Activated naive CD8-positive, alpha-beta T cell treated with anti-CD3 and anti-CD28 coated beads for 36 hours (primary cell): ENCODE results near the gene RAVER2. TPM values are rescaled to one million over a fixed set of nuclear protein-coding genes. Genes with fewer than 3 reads are reported as not detected.
"Not testable (repeated sequence)": the region's sequence is repeated elsewhere in the genome, so short reads cannot be mapped to it uniquely, and the experiment has no call there.

Experiments used
- DNase-seq: peaks from one replicate; pipeline ENCODE4 v3.0.0; 2021
- H3K27ac Mint-ChIP-seq: one replicate; pipeline ENCODE4 v1.8.0; 2022; ENCODE audit warnings: mild to moderate bottlenecking, moderate library complexity, mixed read lengths
- H3K27me3 Mint-ChIP-seq: one replicate; pipeline ENCODE4 v1.8.0; 2022; ENCODE audit warnings: mild to moderate bottlenecking, mixed read lengths
- H3K36me3 Mint-ChIP-seq: one replicate; pipeline ENCODE4 v1.8.0; 2021; ENCODE audit warnings: mild to moderate bottlenecking, mixed read lengths
- H3K4me1 Mint-ChIP-seq: one replicate; pipeline ENCODE4 v1.8.0; 2021; ENCODE audit warnings: mixed read lengths
- H3K4me3 Mint-ChIP-seq: one replicate; pipeline ENCODE4 v1.8.0; 2022; ENCODE audit warnings: mild to moderate bottlenecking, moderate library complexity, mixed read lengths
- H3K9me3 Mint-ChIP-seq: one replicate; pipeline ENCODE4 v1.8.0; 2022; ENCODE audit warnings: mixed read lengths
- total RNA-seq, 2 experiments: library from RNA; stranded (reverse); gene quantifications; one replicate each; pipeline ENCODE4 v1.2.3, GENCODE V29; 2021

Gene RAVER2
- total RNA-seq, 2 experiments from 2014 or later, result 9.6 TPM

DNA sequence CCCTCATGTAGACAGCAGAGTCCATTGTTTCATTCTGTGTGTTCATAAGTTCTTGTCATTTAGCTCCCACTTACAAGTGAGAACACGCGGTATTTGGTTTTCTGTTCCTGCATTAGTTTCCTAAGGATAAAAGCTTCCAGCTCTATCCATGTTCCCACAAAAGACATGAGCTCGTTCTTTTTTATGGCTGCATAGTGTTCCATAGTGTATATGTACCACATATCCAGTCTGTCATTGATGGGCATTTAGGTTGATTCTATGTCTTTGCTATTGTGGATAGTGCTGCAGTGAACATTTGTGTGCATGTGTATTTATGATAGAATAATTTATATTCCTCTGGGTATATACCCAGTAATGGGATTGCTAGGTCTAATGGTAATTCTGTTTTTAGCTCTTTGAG lies 75.7 kb downstream of the RAVER2 start:
- not testable (repeated sequence) for H3K4me3 Mint-ChIP-seq, H3K27me3 Mint-ChIP-seq, H3K9me3 Mint-ChIP-seq, H3K27ac Mint-ChIP-seq, H3K4me1 Mint-ChIP-seq, DNase-seq
- peaks cover 17% of the 10 kb centered on the region for H3K36me3 Mint-ChIP-seq

GRCh38 chr1:64822621-64823020 lies 77.7 kb downstream of the RAVER2 start:
- Mint-ChIP-seq H3K9me3 (no peaks in the 10 kb centered on the region), H3K36me3 (peaks cover 3% of the 10 kb centered on the region), H3K4me3 (no peak overlapping the region), H3K27ac (no peak overlapping the region), H3K27me3 (no peaks in the 10 kb centered on the region), H3K4me1 (peaks cover 18% of the 10 kb centered on the region)
- DNase-seq, result no peak

DNA sequence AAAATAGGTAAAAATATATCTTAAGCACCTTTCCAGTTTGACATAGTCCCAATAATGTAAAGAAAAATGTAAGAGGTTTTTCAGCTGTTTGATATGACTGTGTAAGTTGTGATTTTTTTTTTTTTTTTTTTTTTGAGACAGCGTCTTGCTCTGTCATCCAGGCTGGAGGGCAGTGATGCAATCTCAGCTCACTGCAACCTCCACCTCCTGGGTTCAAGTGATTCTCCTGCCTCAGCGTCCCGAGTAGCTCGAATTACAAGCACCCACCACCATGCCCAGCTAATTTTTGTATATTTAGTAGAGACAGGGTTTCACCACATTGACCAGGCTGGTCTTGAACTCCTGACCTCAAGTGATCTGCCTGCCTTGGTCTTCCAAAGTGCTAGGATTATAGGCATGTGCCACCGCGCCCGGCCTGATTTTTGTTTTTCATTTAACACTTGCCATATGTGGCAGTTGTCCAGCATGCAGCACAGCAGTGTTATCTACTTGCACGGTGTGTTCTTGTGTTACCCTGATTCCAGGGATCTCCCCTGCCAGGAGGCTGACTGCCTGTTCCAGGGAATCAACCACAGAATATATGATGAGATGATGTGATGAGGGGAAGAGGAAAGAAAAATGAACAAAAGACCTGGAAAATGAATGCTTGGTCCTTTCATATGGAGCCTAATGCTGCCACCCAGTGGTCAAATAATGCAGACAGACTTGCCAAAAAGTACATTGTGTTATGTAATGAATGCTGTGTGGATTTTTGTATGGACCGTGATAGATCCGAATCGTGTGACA lies 79.0 kb downstream of the RAVER2 start:
- no peaks in the 10 kb centered on the region for H3K9me3 Mint-ChIP-seq
- peak; percentile 41 for DNase-seq
- no peak overlapping the region for H3K27ac Mint-ChIP-seq
- H3K27me3 Mint-ChIP-seq, result no peaks in the 10 kb centered on the region
- peaks cover 27% of the 10 kb centered on the region for H3K4me1 Mint-ChIP-seq
- H3K4me3 Mint-ChIP-seq, result no peak overlapping the region
- H3K36me3 Mint-ChIP-seq, result peaks cover 2% of the 10 kb centered on the region

DNA sequence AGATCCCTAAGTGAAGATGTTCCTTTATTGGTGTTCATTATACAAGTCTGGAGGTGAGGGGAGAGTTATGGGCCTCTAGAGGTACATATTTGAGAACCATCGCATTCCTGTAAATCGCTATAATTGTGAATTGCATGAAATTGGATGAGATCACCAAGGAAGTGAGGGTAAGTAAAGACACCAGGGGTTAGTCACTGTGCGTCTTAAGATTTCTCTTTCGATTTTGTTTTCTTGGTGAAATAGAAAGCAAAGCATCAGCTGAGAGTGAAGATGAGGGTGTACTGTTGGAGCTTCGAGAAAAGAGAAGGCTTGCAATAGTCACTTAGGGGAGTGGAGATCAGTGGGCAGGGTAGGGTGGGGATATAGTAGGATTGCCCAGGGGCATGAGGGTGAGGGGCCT lies 82.1 kb downstream of the RAVER2 start:
- Mint-ChIP-seq H3K9me3 (no peaks in the 10 kb centered on the region), H3K4me1 (peaks cover 39% of the 10 kb centered on the region), H3K36me3 (peaks cover 4% of the 10 kb centered on the region)

GRCh38 chr1:64828829-64829228 lies 84.0 kb downstream of the RAVER2 start:
- Mint-ChIP-seq H3K27me3 (no peaks in the 10 kb centered on the region), H3K27ac (peak overlapping the region; percentile 70), H3K4me1 (peaks cover 39% of the 10 kb centered on the region), H3K9me3 (no peaks in the 10 kb centered on the region), H3K36me3 (peaks cover 4% of the 10 kb centered on the region), H3K4me3 (peak overlapping the region; percentile 4)
- no peak for DNase-seq

More for the DNA sequence above, 82.1 kb downstream of the RAVER2 start:
- DNase-seq, result no peak
- Mint-ChIP-seq H3K27ac (peak overlapping the region; percentile 81), H3K4me3 (no peak overlapping the region), H3K27me3 (no peaks in the 10 kb centered on the region)

GRCh38 chr1:64829411-64830029 lies 84.6 kb downstream of the RAVER2 start:
- Mint-ChIP-seq H3K36me3 (peaks cover 4% of the 10 kb centered on the region), H3K4me1 (peaks cover 37% of the 10 kb centered on the region), H3K9me3 (no peaks in the 10 kb centered on the region), H3K4me3 (no peak overlapping the region), H3K27me3 (no peaks in the 10 kb centered on the region), H3K27ac (peak overlapping the region; percentile 57)
- DNase-seq, result no peak

DNA sequence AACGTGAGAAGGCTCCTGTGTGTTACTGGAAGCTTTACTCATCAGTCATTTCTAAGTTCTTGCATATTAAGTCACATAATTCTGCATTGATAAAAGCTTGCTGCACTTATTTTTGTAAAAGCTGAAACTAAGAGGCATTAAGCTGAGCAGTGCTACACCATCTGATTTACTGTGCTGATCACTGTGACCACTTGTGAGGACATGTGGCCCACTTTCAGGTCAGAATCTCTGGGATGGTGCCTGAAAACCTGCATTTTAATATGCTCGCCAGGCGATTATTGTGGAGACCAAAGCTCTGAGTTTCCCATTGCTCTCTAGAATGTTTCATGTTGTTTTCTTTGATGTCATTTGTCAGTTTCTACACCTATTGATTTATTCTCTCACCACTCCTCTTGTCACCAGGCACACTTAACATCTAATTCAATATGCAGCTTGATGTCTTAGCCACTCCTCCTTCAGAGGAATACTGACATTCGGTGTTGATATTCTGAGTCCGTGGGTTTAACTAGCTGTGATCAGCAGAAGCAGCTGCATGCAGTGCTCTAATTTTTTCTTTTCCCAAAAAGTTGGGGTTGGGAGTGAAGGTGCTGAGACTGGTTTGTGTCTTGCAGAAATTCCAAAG lies 85.3 kb downstream of the RAVER2 start:
- no peak for DNase-seq
- H3K4me3 Mint-ChIP-seq, result no peak overlapping the region
- peaks cover 4% of the 10 kb centered on the region for H3K36me3 Mint-ChIP-seq
- H3K27me3 Mint-ChIP-seq, result no peaks in the 10 kb centered on the region
- peaks cover 37% of the 10 kb centered on the region for H3K4me1 Mint-ChIP-seq
- no peaks in the 10 kb centered on the region for H3K9me3 Mint-ChIP-seq
- H3K27ac Mint-ChIP-seq, result peak overlapping the region; percentile 14

GRCh38 chr1:64834734-64835133 lies 89.9 kb downstream of the RAVER2 start:
- no peak for DNase-seq

DNA sequence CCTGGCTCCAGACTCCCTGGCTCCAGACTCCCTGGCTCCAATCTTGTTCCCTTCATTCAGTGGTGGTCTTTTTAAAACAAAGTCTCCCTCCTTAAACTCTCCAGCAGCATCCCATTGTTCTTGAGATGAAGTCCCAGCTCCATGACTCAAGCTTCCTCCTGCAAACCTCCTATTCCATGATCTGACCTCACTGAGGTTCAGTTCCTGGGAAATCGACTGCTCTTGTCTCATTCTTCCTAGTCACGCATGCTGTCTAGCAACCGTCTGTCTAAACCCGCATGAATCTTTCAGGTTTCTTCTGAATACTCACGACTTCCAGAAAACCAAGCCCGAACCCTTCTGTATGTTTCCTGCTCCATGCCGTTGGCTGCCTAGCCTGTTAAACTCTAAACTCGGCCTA lies 91.9 kb downstream of the RAVER2 start:
- DNase-seq, result no peak
- Mint-ChIP-seq H3K9me3 (no peaks in the 10 kb centered on the region), H3K27ac (peak overlapping the region; percentile 60), H3K4me3 (no peak overlapping the region), H3K4me1 (peaks cover 1% of the 10 kb centered on the region), H3K36me3 (peaks cover 20% of the 10 kb centered on the region), H3K27me3 (no peaks in the 10 kb centered on the region)

More at GRCh38 chr1:64834734-64835133, 89.9 kb downstream of the RAVER2 start:
- no peak overlapping the region for H3K4me3 Mint-ChIP-seq
- H3K36me3 Mint-ChIP-seq, result peaks cover 14% of the 10 kb centered on the region
- H3K9me3 Mint-ChIP-seq, result no peaks in the 10 kb centered on the region
- peak overlapping the region; percentile 43 for H3K27ac Mint-ChIP-seq
- no peaks in the 10 kb centered on the region for H3K27me3 Mint-ChIP-seq
- peaks cover 5% of the 10 kb centered on the region for H3K4me1 Mint-ChIP-seq

DNA sequence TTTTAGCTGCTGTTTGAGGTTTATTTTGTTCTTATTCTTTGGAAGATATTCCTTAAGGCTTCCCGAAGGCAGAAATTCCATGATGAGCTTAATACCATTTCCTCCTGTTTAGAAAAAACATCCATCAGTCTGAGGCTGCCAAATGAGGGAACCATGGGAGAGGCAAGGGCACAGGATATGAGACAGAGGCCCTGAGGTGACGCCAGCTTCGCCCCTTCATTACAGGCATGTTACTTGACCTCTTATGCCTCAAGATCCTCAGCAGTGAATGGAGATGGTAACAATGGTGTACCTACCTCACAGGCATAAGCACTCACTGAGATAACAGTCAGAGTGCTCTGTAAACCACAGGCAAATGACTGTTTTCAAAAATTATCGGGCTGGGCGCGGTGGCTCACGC lies 93.6 kb downstream of the RAVER2 start:
- H3K27ac Mint-ChIP-seq, result no peak overlapping the region

DNA sequence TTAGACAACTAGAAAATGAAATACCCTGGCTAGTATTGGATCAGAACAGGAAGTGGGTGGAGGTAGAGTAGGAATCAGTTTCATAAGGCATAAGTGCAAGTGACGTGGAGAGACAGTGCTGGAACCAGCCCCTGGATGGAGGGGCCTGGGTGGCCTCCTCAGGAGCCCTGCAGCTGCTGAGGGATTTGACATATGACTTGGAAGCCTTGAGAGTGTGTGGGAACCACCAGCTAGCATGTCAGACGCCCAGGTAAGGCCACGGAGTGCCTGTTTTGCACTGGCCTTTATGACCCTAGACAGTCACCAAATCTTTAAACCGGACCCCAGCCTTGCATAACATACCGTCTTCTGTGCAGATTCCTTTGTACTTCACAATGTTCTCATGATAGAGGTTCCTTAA lies 94.4 kb downstream of the RAVER2 start:
- no peaks in the 10 kb centered on the region for H3K9me3 Mint-ChIP-seq
- H3K36me3 Mint-ChIP-seq, result peaks cover 22% of the 10 kb centered on the region
- peak overlapping the region; percentile 17 for H3K27ac Mint-ChIP-seq

More for the DNA sequence above, 93.6 kb downstream of the RAVER2 start:
- Mint-ChIP-seq H3K4me3 (no peak overlapping the region), H3K9me3 (no peaks in the 10 kb centered on the region), H3K36me3 (peaks cover 22% of the 10 kb centered on the region), H3K4me1 (peaks cover 3% of the 10 kb centered on the region), H3K27me3 (no peaks in the 10 kb centered on the region)
- DNase-seq, result no peak

DNA sequence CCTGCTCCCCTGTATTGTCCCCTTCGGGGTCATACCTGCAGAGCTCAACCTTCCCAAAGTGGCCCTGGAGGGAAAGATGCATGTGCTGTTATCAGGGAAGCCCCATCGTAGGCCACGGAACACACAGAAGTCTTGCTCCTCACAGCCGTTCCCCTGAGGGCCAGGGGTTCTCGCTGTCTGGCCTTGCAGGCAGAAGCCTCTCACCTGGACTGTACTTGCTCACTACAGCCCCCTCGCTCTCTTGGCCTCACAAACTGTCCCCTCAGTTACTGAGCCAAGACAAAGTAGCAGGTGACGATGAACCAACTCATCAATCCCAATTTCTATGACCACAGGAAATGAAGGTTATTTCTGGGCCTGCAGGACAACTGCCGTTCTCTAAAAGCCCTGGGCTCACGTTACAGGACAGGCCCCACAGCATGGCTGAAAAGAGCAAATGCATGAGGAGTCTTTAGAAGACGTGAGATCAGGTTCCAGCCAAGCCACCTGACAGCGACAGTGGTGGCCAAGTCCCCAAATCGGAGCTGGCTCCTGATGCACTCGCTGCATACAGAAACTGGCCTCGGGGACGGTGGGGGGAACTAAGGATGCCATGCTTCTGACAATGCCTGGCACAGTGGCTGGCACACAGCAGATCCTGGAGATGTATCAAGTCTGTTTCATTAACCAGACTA lies 95.0 kb downstream of the RAVER2 start:
- Mint-ChIP-seq H3K4me3 (no peak overlapping the region), H3K27ac (no peak overlapping the region), H3K36me3 (peaks cover 22% of the 10 kb centered on the region), H3K9me3 (no peaks in the 10 kb centered on the region), H3K27me3 (no peaks in the 10 kb centered on the region), H3K4me1 (peaks cover 3% of the 10 kb centered on the region)
- no peak for DNase-seq

More for the DNA sequence above, 94.4 kb downstream of the RAVER2 start:
- Mint-ChIP-seq H3K27me3 (no peaks in the 10 kb centered on the region), H3K4me1 (peaks cover 3% of the 10 kb centered on the region), H3K4me3 (no peak overlapping the region)
- DNase-seq, result no peak

DNA sequence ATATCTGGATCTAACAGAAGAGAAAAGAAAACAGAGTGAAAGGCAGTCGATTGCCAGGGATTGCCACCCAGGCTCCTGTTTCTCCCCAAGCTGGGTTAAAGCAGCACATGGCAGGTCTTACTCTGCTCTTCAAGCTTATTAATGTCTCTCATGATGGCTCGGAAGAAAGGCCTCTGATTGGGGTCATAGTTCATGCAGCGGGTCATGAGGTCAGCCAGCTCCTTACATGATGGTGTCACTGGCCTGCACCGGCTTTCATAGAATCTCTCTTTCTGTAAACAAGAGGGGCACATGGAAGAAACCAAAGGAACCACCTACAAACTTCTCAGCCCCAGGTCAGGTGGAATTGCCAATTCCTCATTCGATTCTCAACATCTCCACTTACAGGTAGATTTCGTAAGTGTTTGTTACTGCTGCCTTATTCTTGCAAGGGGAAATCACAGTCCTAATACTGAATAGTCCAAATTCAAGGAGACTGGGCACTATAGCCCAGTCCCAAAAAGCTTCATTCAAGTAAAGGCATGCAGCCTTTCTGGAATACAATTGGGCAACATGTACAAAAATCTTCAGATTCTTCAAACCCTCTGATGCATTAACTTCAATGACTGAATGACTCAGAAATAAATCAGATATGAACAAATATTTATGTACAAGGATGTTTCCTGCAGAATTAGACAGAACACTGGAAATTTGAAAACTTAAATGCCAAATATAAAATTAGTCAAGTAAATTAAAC lies 96.6 kb downstream of the RAVER2 start:
- Mint-ChIP-seq H3K27ac (no peak overlapping the region), H3K27me3 (no peaks in the 10 kb centered on the region), H3K9me3 (no peaks in the 10 kb centered on the region), H3K4me3 (no peak overlapping the region), H3K36me3 (peaks cover 26% of the 10 kb centered on the region), H3K4me1 (peaks cover 3% of the 10 kb centered on the region)
- DNase-seq, result no peak

DNA sequence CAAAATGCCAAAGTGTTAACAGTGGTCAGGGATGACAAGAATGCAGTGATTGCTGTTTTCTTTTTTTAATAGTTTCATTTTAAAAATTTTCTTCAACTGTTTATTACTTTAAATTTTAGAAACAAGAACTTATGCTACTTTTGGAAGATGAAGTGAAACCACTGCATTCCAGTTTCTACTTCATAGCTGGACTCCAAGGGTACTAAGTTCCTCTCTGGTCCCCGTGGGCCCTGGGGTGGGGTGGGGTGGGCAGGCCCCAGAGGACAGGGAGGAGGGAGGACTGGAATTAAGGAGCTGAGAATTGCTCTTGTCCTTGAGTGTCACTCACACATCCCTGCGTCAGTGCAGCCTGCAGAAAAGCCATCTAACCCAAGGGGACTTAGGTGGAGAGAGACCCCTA lies 97.3 kb downstream of the RAVER2 start:
- Mint-ChIP-seq H3K9me3 (no peaks in the 10 kb centered on the region), H3K27me3 (no peaks in the 10 kb centered on the region), H3K4me3 (no peak overlapping the region), H3K27ac (no peak overlapping the region), H3K4me1 (peaks cover 3% of the 10 kb centered on the region), H3K36me3 (peaks cover 19% of the 10 kb centered on the region)
- no peak for DNase-seq
